WERI-Rb-1 (cell line): ENCODE measurements around the gene SET.

ENCODE experiments used
- DNase-seq: peaks from one replicate; pipeline ENCODE4 v3.0.0-alpha.2; 2020
- H3K27ac ChIP-seq: fragments of 250-450 bp; sonication (Bioruptor Pico); 2 replicates; pipeline ENCODE4 v1.5.1; 2020; ENCODE audit warnings: mild to moderate bottlenecking, moderate library complexity
- H3K27me3 ChIP-seq: fragments of 250-450 bp; sonication (Bioruptor Pico); 2 replicates; pipeline ENCODE4 v1.5.1; 2021; ENCODE audit warnings: mild to moderate bottlenecking, low read depth, moderate library complexity; ENCODE audit not compliant: insufficient read depth, severe bottlenecking
- H3K36me3 ChIP-seq: fragments of 250-450 bp; sonication (Bioruptor Pico); 2 replicates; pipeline ENCODE4 v1.5.1; 2020; ENCODE audit warnings: mild to moderate bottlenecking, moderate library complexity
- H3K4me3 ChIP-seq: 2 replicates; pipeline ENCODE4 v1.5.1; 2011; ENCODE audit warnings: low read depth, mild to moderate bottlenecking, control low read depth, low read length
- H3K9me3 ChIP-seq: fragments of 250-450 bp; sonication (Bioruptor Pico); 2 replicates; pipeline ENCODE4 v1.5.1; 2021; ENCODE audit warnings: mild to moderate bottlenecking, moderate library complexity; ENCODE audit not compliant: severe bottlenecking
- CTCF ChIP-seq: IDR thresholded peaks from 2 replicates; pipeline ENCODE4 v1.5.1; 2011; ENCODE audit warnings: low read depth, mild to moderate bottlenecking, control low read depth, inconsistent platforms, low read length

SET gene

DNA sequence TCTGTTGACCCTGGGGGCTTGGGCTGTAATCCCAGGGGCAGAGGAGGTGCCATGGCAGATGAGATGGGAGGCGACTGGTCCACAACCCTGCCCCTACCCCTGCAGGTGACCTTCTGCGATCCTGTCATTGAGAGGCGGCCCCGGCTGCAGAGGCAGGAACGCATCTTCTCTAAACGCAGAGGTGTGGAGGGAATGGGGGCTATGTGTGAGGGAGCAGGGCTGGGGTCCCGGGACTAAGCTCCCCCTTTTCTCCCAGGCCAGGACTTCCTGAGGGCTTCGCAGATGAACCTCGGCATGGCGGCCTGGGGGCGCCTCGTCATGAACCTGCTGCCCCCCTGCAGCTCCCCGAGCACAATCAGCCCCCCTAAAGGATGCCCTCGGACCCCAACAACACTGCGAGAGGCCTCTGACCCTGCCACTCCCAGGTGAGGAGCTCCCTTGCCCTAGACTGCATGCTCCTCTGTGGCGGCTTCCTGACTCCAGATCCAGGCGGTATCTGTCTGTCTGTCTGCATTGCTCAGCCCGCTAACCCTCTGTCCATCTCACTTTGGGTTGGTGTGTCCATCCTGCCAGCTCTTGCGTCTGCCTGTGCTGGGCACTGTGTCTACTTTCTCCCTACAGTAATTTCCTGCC is 25.0 kb downstream of the SET start:
- Histone ChIP-seq H3K4me3 (no peak overlapping the region), H3K27ac (no peak overlapping the region), H3K9me3 (no peaks in the 10 kb centered on the region), H3K27me3 (no peaks in the 10 kb centered on the region), H3K36me3 (peaks cover 75% of the 10 kb centered on the region)
- no peak for TF ChIP-seq CTCF
- no peak for DNase-seq

- H3K9me3 ChIP-seq = no peaks in the 10 kb centered on the region
- no peaks in the 10 kb centered on the region for H3K27me3 ChIP-seq
- no peak overlapping the region for H3K4me3 ChIP-seq
- H3K36me3 ChIP-seq = peaks cover 82% of the 10 kb centered on the region
- no peak for TF ChIP-seq CTCF
- H3K27ac ChIP-seq = no peak overlapping the region
- DNase-seq = no peak
Observed at GRCh38 chr9:128714586-128715435, 25.8 kb downstream of the SET start.

DNA sequence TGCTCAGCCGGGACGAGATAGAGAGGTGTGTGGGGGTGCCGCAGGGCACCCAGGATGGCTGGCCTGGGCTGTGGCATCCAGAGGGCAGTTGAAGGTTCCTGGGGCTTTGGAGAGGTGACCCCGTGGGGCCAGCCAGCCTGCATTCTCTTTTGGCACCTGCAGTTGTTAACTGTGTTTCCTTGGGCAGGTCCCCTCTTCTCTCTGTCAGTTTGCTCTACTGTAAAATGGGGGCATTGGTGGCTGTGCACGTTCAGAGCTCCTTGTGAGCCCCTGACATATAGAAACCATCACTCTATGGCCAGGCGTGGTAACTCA is 26.4 kb downstream of the SET start:
- TF ChIP-seq CTCF = no peak
- no peak for DNase-seq
- no peak overlapping the region for H3K4me3 ChIP-seq
- H3K36me3 ChIP-seq = peaks cover 84% of the 10 kb centered on the region
- H3K9me3 ChIP-seq = no peaks in the 10 kb centered on the region
- H3K27ac ChIP-seq = no peak overlapping the region
- H3K27me3 ChIP-seq = no peaks in the 10 kb centered on the region

DNA sequence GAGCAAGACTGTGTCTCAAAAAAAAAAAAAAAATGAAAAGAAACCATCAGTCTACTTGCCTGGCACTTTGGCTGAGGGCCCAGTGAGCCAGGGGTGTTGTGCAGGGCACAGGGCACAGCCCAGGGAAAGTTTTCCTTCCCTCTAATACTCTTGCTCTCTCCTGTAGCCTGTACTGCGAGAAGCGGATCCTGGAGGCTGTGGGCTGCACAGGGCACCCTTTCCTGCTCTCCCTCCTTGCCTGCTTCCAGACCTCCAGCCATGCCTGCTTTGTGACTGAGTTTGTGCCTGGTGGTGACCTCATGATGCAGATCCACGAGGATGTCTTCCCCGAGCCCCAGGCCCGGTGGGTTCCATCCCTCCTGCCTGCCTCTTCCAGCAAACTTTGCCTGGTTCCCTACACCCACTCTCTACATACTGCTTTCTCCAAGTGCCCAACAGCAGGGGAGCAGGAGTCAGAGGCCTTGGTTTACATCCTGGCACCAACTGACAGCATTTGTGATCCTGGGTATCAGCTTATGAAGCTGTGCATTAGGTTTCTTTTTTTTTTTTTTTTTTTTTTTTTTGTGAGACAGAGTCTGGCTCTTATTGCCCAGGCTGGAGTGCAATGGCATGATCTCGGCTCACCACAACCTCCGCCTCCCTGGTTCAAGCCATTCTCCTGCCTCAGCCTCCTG is 27.7 kb downstream of the SET start:
- Histone ChIP-seq H3K36me3 (peaks cover 84% of the 10 kb centered on the region), H3K27ac (no peak overlapping the region), H3K4me3 (no peak overlapping the region), H3K9me3 (no peaks in the 10 kb centered on the region), H3K27me3 (no peaks in the 10 kb centered on the region)
- TF ChIP-seq CTCF = no peak
- no peak for DNase-seq

GRCh38 chr9:128718047-128718446 is 29.0 kb downstream of the SET start:
- H3K4me3 ChIP-seq = no peak overlapping the region
- H3K9me3 ChIP-seq = no peaks in the 10 kb centered on the region
- no peak for DNase-seq
- peaks cover 77% of the 10 kb centered on the region for H3K36me3 ChIP-seq
- TF ChIP-seq CTCF = no peak
- no peaks in the 10 kb centered on the region for H3K27me3 ChIP-seq
- H3K27ac ChIP-seq = no peak overlapping the region
